OCI-LY7 (cell line): ENCODE measurements around the gene LMO2. TPM values are rescaled to one million over a fixed set of nuclear protein-coding genes. Genes with fewer than 3 reads are reported as not detected.

Experiments
- BruUV-seq: library from RNA; stranded (reverse); fragments of 400-500 nt; replicated peaks from 2 replicates; lab custom pipeline; 2021; lab: Mats Ljungman, UMichigan
- CTCF ChIA-PET: fragments of 300-600 bp; sonication (Branson Sonifier 250); formaldehyde crosslinking; loops from one replicate; lab custom pipeline; 2022; ENCODE audit warnings: antibody characterized with exemption; ENCODE audit not compliant: unreplicated experiment; lab: Charles Lee
- POLR2A ChIA-PET: fragments of 300-600 bp; sonication (Branson Sonifier 250); formaldehyde crosslinking; loops from one replicate; lab custom pipeline; 2022; ENCODE audit warnings: antibody characterized with exemption; lab: Charles Lee
- DNase-seq: peaks from one replicate; pipeline ENCODE4 v3.0.0-alpha.2; 2015; ENCODE audit warnings: low spot score
- H2AFZ ChIP-seq: fragments of 200-600 bp; sonication (generic), shearing (Covaris generic); 2 replicates; pipeline ENCODE4 v1.6.1; 2014; ENCODE audit warnings: mild to moderate bottlenecking, antibody characterized with exemption, low read length, moderate library complexity
- H3K27ac ChIP-seq: fragments of 200-600 bp; sonication (generic); 2 replicates; pipeline ENCODE4 v1.5.1; 2014; ENCODE audit warnings: mixed run types, low read depth, mild to moderate bottlenecking, moderate library complexity, low read length, inconsistent platforms; ENCODE audit not compliant: poor library complexity, severe bottlenecking
- H3K36me3 ChIP-seq: fragments of 200-600 bp; sonication (generic); 2 replicates; pipeline ENCODE4 v1.6.1; 2014; ENCODE audit warnings: mild to moderate bottlenecking, antibody characterized with exemption, low read length, moderate library complexity, mixed read lengths; ENCODE audit not compliant: insufficient read depth
- H3K4me1 ChIP-seq: fragments of 200-600 bp; sonication (generic); 2 replicates; pipeline ENCODE4 v1.5.1; 2014; ENCODE audit warnings: mild to moderate bottlenecking, low read length; ENCODE audit not compliant: insufficient read depth, poor library complexity, severe bottlenecking
- H3K4me2 ChIP-seq: fragments of 200-600 bp; sonication (generic); 2 replicates; pipeline ENCODE4 v1.6.1; 2014; ENCODE audit warnings: mild to moderate bottlenecking, low read length
- H3K4me3 ChIP-seq: fragments of 200-600 bp; sonication (generic); 2 replicates; pipeline ENCODE4 v1.5.1; 2014; ENCODE audit warnings: mild to moderate bottlenecking, low read depth, low read length; ENCODE audit not compliant: poor library complexity, severe bottlenecking
- H3K79me2 ChIP-seq: fragments of 200-600 bp; sonication (generic); 2 replicates; pipeline ENCODE4 v1.6.1; 2016; ENCODE audit warnings: low read depth, mild to moderate bottlenecking, low read length, moderate library complexity, mixed read lengths; ENCODE audit not compliant: insufficient read depth
- H3K9me2 ChIP-seq: fragments of 200-600 bp; sonication (generic); 2 replicates; pipeline ENCODE4 v1.6.1; 2016; ENCODE audit warnings: mild to moderate bottlenecking, low read length, mixed read lengths; ENCODE audit not compliant: insufficient read depth
- H3K9me3 ChIP-seq: fragments of 200-600 bp; sonication (generic); 2 replicates; pipeline ENCODE4 v1.6.1; 2014; ENCODE audit warnings: mild to moderate bottlenecking, mixed run types, low read length, mixed read lengths
- H4K20me1 ChIP-seq: fragments of 200-600 bp; sonication (generic); 2 replicates; pipeline ENCODE4 v1.6.1; 2014; ENCODE audit warnings: mild to moderate bottlenecking, antibody characterized with exemption, low read length, moderate library complexity, mixed read lengths; ENCODE audit not compliant: insufficient read depth
- EZH2phosphoT487 ChIP-seq: fragments of 200-600 bp; sonication (generic); IDR thresholded peaks from 2 replicates; pipeline ENCODE4 v1.6.1; 2018; ENCODE audit warnings: low read depth, borderline replicate concordance, mild to moderate bottlenecking, mixed run types, antibody characterized with exemption, low read length, moderate library complexity, mixed read lengths
- intact Hi-C: fragments of 100-400 bp; cut with micrococcal nuclease; formaldehyde crosslinking; loops from one replicate; pipeline ENCODE4 v1.10.0; 2022; ENCODE audit not compliant: unreplicated experiment
- total RNA-seq, 2 experiments: library from RNA; depleted of rRNA in 1 of 2; stranded (reverse); fragments of >200 nt in 1 of 2; shearing (Covaris generic) in 1 of 2; gene quantifications; 2 replicates each; pipeline ENCODE4 v1.2.3, GENCODE V29; 2014 to 2022
- TF ChIP-seq, protein P1 (sequence below): fragments of 200-600 bp; sonication (generic); conservative IDR thresholded peaks from 2 replicates; pipeline ENCODE4 v1.5.1; 2014; ENCODE audit warnings: mild to moderate bottlenecking, antibody characterized with exemption, low read length, moderate library complexity, mixed read lengths

LMO2 gene
- total RNA-seq, 2 experiments from 2014 or later: 0.89 TPM; not detected in 1

DNA sequence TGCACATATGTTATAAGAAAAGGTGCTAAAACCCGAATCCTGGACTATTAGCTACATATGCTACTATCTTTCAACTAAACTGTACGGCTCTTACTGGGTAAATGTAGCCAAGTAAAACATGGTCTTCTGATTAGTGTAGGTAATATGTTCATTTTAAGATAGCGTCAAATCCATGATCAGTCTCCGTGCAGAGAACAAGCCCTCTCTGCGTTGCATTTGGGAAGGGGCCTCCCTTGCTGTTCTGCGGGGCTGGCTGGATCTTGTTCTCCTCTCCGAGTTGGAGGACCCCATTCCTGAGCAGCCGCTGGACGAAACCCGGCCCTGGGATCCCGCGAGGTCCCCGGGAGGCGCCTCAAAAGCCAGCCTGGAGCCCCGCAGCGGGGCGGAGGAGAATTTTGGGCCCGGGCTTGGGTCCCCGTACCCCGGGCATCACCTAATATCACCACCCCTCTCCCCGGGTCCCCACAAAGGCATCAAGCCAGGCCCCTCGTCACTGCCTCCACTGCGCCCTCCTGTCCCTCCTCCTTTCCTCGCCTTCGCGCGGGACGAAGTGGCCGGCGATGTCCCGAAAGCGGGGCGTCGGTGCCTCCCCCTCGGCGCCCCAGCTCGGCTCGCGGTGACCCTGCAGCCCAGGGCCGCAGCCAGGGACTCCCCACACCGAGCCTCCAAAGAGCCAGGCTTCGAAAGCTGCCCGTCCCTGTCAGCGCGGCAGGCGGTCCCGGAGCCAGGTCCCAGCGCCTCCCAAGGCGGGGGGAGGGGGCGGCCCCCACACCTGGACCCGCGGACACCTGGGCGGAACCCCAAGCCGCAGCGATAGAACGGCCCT is 63.1 kb downstream of the LMO2 start:
- TF ChIP-seq, protein P1, sequence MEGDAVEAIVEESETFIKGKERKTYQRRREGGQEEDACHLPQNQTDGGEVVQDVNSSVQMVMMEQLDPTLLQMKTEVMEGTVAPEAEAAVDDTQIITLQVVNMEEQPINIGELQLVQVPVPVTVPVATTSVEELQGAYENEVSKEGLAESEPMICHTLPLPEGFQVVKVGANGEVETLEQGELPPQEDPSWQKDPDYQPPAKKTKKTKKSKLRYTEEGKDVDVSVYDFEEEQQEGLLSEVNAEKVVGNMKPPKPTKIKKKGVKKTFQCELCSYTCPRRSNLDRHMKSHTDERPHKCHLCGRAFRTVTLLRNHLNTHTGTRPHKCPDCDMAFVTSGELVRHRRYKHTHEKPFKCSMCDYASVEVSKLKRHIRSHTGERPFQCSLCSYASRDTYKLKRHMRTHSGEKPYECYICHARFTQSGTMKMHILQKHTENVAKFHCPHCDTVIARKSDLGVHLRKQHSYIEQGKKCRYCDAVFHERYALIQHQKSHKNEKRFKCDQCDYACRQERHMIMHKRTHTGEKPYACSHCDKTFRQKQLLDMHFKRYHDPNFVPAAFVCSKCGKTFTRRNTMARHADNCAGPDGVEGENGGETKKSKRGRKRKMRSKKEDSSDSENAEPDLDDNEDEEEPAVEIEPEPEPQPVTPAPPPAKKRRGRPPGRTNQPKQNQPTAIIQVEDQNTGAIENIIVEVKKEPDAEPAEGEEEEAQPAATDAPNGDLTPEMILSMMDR: no peak
- no peak for TF ChIP-seq EZH2phosphoT487
- H3K36me3 ChIP-seq: no peaks in the 10 kb centered on the region
- DNase-seq: no peak
- intact Hi-C loops: no loop called here
- H3K9me2 ChIP-seq: no peaks in the 10 kb centered on the region
- CTCF ChIA-PET: no interaction called here
- BruUV-seq: no TSS peak
- H3K27ac ChIP-seq: no peak overlapping the region
- H3K4me3 ChIP-seq: no peak overlapping the region
- no peaks in the 10 kb centered on the region for H3K4me1 ChIP-seq
- no peak overlapping the region for H3K4me2 ChIP-seq
- POLR2A ChIA-PET: interaction anchor here (0.7 kb wide), 1 partner anchor 13 kb away, joined by 3 read pairs; no protein-coding TSS in a partner anchor
- no peak overlapping the region for H2AFZ ChIP-seq
- H3K79me2 ChIP-seq: no peaks in the 10 kb centered on the region
- no peaks in the 10 kb centered on the region for H4K20me1 ChIP-seq
- H3K9me3 ChIP-seq: no peaks in the 10 kb centered on the region

DNA sequence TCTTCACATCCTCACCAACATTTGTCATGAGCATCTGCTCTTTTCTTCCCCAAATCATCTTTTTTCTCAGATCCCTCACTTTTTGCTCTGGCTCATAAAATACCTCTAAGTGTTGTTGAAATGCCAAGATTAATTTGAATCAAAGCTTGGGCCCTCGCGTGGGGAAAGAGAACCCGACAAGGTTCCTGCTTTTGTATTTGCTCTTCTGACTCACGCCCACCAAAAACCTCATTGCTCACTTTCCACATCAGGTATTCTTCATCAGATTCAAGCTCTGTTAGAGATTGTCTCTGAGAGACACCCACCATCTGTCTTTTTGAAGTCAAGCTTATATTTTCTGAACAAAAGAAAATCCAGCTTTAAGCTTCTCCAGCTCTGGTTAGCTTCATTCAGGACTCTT is 64.7 kb downstream of the LMO2 start:
- Histone ChIP-seq H4K20me1 (no peaks in the 10 kb centered on the region), H3K4me3 (no peak overlapping the region), H3K79me2 (no peaks in the 10 kb centered on the region), H3K27ac (no peak overlapping the region), H3K4me1 (no peaks in the 10 kb centered on the region), H2AFZ (no peak overlapping the region), H3K9me3 (no peaks in the 10 kb centered on the region), H3K36me3 (no peaks in the 10 kb centered on the region), H3K4me2 (no peak overlapping the region), H3K9me2 (no peaks in the 10 kb centered on the region)
- no peak for DNase-seq
- intact Hi-C loops: no loop called here
- BruUV-seq: no TSS peak
- CTCF ChIA-PET: no interaction called here
- no peak for TF ChIP-seq EZH2phosphoT487
- TF ChIP-seq, protein P1: no peak
- POLR2A ChIA-PET: interaction anchor here (0.8 to 1.0 kb wide), 2 partner anchors 12 to 36 kb away, joined by 3 read pairs; no protein-coding TSS in a partner anchor
